Stimulated activated naive CD8-positive, alpha-beta T cell treated with anti-CD3 and anti-CD28 coated beads, Interleukin-15, Interleukin-2, amounts not matched to agents 100 ng/mL and 50 ng/mL, for 24 hours (primary cell): ENCODE results near the gene DTX1.

Source experiments
- H3K27ac Mint-ChIP-seq: one replicate; pipeline ENCODE4 v1.8.0; 2021; ENCODE audit warnings: mild to moderate bottlenecking, mixed read lengths
- H3K27me3 Mint-ChIP-seq: one replicate; pipeline ENCODE4 v1.8.0; 2021; ENCODE audit warnings: mixed read lengths
- H3K36me3 Mint-ChIP-seq: one replicate; pipeline ENCODE4 v1.8.0; 2021; ENCODE audit warnings: low read depth, mixed read lengths
- H3K4me1 Mint-ChIP-seq: one replicate; pipeline ENCODE4 v1.8.0; 2021; ENCODE audit warnings: low read depth, mixed read lengths
- H3K4me3 Mint-ChIP-seq: one replicate; pipeline ENCODE4 v1.8.0; 2021; ENCODE audit warnings: mild to moderate bottlenecking, mixed read lengths
- H3K9me3 Mint-ChIP-seq: one replicate; pipeline ENCODE4 v1.8.0; 2021; ENCODE audit warnings: mixed read lengths

Gene DTX1

GRCh38 chr12:113120670-113121370, 64.3 kb downstream of the DTX1 start:
- H3K4me3 Mint-ChIP-seq: no peak overlapping the region

GRCh38 chr12:113127791-113128199, 71.3 kb downstream of the DTX1 start:
- Mint-ChIP-seq H3K27me3 (no peaks in the 10 kb centered on the region), H3K27ac (no peak overlapping the region), H3K36me3 (no peaks in the 10 kb centered on the region), H3K9me3 (peaks cover 6% of the 10 kb centered on the region), H3K4me1 (peaks cover 6% of the 10 kb centered on the region), H3K4me3 (no peak overlapping the region)

More at GRCh38 chr12:113120670-113121370, 64.3 kb downstream of the DTX1 start:
- no peaks in the 10 kb centered on the region for H3K27me3 Mint-ChIP-seq
- H3K4me1 Mint-ChIP-seq: no peaks in the 10 kb centered on the region
- peaks cover 6% of the 10 kb centered on the region for H3K9me3 Mint-ChIP-seq
- H3K27ac Mint-ChIP-seq: no peak overlapping the region
- H3K36me3 Mint-ChIP-seq: no peaks in the 10 kb centered on the region

DNA sequence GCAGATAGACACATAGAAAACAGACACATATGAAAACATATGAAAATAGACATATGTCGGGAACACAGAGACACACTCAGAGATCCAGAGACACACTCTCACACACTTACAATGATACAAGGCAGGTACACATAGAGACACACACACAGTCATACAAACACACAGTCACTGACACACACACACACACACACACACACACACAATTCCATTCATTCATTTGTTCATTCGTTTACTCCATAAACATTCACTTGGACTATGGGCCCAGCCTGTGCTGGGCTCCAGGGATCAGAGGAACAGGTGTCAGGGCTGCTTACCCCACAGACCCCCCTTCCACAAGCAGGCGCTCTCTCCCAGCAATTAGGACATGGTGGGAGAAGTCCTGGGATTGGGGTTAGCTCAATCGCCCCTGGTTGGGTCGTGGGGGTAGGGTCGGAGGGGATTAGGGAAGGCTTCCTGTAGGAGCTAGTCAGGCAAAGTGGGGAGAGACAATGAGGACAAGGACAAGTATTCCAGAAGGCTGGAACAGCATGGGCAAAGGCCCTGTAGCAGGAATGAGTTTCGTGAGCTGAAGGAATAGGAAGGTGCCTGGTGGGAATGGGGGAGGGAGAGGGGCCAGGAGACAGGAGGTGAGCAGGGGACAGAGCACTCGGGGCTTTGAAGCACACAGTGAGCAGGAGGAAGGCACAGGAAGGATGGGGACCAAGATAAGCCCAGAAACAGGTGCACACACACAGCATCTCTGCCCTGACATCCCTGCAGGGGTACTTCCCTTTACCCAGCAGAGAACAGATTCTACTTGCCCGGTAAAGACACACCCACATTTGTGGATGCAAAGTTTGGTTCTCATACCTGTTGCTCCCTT, 72.5 kb downstream of the DTX1 start:
- peaks cover 6% of the 10 kb centered on the region for H3K4me1 Mint-ChIP-seq
- no peak overlapping the region for H3K27ac Mint-ChIP-seq
- no peak overlapping the region for H3K4me3 Mint-ChIP-seq

DNA sequence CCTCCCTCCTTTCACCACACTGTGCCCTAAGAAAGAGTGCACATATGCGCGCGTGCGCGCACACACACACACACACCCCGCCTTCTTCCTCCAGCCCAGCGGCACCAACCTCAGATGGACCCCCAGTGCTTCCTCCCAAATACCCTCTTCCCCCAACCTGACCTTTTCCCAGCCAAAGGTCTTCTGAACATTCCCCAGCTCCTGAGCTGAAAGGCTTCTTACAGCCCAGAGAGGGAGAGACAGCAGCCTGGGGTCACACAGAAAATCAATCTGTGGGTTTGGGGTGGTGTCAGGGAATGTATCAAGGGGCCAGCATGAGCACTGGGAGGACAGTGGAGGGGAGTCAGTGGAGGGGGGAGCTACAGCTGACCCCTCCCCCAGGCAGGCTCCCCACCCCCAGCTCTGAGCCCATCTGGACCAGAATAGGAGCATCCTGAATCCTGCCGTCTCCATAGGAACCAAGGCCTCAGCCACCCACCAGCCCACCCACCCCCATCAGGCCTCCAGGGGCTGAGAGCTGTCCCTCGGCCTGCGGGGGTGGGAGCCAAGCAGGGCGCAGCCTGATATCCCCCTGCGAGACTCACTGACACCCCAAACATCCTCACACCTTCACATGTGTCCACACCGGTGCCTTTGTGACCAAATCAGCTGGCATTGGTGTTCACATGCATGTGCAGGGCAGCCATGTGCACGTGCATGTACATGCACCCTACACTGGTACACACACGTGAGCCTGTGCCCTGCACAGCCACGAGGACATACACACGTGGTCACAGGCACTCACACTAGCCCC, 73.3 kb downstream of the DTX1 start:
- Mint-ChIP-seq H3K4me3 (no peak overlapping the region), H3K36me3 (no peaks in the 10 kb centered on the region), H3K27ac (no peak overlapping the region), H3K27me3 (no peaks in the 10 kb centered on the region), H3K9me3 (no peaks in the 10 kb centered on the region), H3K4me1 (peaks cover 6% of the 10 kb centered on the region)

More for the DNA sequence above, 72.5 kb downstream of the DTX1 start:
- Mint-ChIP-seq H3K36me3 (no peaks in the 10 kb centered on the region), H3K27me3 (no peaks in the 10 kb centered on the region), H3K9me3 (no peaks in the 10 kb centered on the region)

GRCh38 chr12:113130457-113131135, 74.1 kb downstream of the DTX1 start:
- Mint-ChIP-seq H3K36me3 (no peaks in the 10 kb centered on the region), H3K4me3 (no peak overlapping the region), H3K4me1 (peaks cover 10% of the 10 kb centered on the region), H3K9me3 (no peaks in the 10 kb centered on the region), H3K27me3 (no peaks in the 10 kb centered on the region), H3K27ac (no peak overlapping the region)

DNA sequence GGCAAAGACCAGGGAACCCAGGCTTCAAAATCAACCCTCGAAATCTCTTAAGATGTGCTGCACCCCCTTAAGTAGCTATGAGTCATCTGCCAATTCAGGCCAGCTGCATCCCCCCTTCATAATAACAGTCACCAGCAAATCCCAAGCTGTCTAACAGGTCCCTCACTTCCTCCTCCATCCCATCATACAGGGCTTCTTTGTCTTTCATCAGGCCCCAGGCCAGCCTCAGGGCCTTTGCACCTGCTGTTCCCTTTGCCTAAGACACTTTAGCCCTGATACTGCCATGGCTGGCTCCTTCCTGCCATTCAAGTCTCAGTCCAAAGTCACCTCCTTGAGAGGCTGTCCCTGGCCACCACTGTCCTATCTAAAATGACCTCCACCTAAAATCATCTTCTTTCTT, 75.0 kb downstream of the DTX1 start:
- H3K4me1 Mint-ChIP-seq: peaks cover 19% of the 10 kb centered on the region
- no peaks in the 10 kb centered on the region for H3K9me3 Mint-ChIP-seq
- H3K27me3 Mint-ChIP-seq: peaks cover 1% of the 10 kb centered on the region
- no peak overlapping the region for H3K27ac Mint-ChIP-seq
- H3K4me3 Mint-ChIP-seq: no peak overlapping the region
- no peaks in the 10 kb centered on the region for H3K36me3 Mint-ChIP-seq

- Mint-ChIP-seq H3K9me3 (no peaks in the 10 kb centered on the region), H3K27ac (no peak overlapping the region), H3K36me3 (no peaks in the 10 kb centered on the region), H3K27me3 (peaks cover 6% of the 10 kb centered on the region), H3K4me3 (no peak overlapping the region), H3K4me1 (peaks cover 23% of the 10 kb centered on the region)
Measured at GRCh38 chr12:113133036-113133435, 76.5 kb downstream of the DTX1 start.

DNA sequence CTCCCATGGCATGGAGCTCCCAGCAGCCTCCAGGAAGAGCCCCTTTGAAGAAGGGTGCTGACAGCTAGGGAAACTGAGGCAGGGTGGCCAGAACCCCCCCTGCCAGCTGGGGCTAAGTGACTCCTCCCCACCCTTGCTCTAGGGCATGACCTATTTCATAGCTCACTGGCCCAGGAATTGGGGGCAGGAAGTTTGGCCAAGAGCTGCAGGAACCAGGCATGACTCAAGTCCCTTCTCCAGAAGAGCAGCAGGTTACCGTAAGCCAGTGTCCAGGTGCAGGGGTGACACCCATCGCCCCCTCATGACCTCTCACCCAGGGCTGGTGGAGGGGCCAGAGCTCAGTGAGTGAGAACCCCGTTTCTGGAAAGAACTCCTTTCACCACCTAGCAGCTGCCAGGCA, 77.1 kb downstream of the DTX1 start:
- no peaks in the 10 kb centered on the region for H3K9me3 Mint-ChIP-seq
- no peaks in the 10 kb centered on the region for H3K36me3 Mint-ChIP-seq
- H3K4me3 Mint-ChIP-seq: no peak overlapping the region
- H3K4me1 Mint-ChIP-seq: peaks cover 23% of the 10 kb centered on the region
- peaks cover 6% of the 10 kb centered on the region for H3K27me3 Mint-ChIP-seq
- no peak overlapping the region for H3K27ac Mint-ChIP-seq

- Mint-ChIP-seq H3K4me3 (no peak overlapping the region), H3K9me3 (no peaks in the 10 kb centered on the region), H3K27me3 (peaks cover 6% of the 10 kb centered on the region), H3K36me3 (no peaks in the 10 kb centered on the region), H3K4me1 (peaks cover 23% of the 10 kb centered on the region), H3K27ac (no peak overlapping the region)
Measured at GRCh38 chr12:113134071-113134470, 77.5 kb downstream of the DTX1 start.

- Mint-ChIP-seq H3K36me3 (no peaks in the 10 kb centered on the region), H3K9me3 (no peaks in the 10 kb centered on the region), H3K27ac (no peak overlapping the region), H3K27me3 (peaks cover 6% of the 10 kb centered on the region), H3K4me3 (peak overlapping the region; percentile 75), H3K4me1 (peaks cover 20% of the 10 kb centered on the region)
Measured at GRCh38 chr12:113134521-113134951, 78.0 kb downstream of the DTX1 start.

DNA sequence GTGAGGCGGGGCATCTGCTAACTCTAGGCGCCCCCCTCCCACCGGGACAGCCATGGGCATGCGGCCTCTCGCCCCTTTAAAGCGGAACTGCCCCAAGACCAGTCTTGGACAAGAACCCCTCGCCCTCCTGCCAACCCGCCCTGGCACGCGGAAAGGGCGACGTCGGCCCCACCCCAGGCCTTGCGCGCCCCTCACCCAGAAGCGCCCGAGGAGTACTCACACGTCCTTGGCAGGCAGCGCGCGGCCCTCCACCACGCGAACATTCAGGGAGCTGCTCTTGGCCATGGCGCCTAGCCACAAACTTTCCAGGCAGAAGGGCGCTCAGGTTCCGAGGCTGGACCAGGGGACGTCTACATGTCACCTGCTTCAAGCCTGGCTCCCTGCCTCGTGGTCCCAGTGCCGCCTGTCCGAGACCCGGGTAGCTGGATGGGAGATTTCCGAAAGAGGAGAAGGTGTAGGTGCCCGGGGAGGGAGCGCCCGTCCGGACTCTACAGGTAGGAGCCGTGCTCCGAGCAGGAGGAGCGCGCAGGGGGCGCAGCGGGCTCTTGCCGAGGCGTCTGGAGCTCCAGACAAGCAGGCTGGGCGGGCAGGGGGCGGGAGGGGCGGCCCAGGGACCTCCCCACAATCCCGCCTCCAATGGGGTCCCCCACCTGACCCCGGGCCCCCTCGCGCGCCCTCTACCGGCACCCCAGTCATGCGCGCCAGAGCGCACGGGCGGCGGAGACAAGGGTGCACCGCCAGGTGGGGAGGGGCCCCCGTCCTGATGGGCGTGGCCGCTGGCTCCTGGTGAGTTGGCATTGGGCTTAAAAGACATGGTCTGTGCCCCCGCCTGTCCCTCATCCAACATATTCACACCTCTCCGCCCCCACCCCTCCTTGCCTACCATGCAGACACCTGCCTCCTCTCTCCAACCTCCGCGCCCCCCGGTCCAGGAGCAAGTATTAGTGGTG, 78.9 kb downstream of the DTX1 start, which contains the start of gene RASAL1:
RASAL1 (minus strand) TSS at position 584 of the 950 bp plus-strand sequence; CDS start at position 285, 299 bp downstream.
- Mint-ChIP-seq H3K36me3 (no peaks in the 10 kb centered on the region), H3K27ac (peak within 1 kb of the TSS; percentile 90), H3K27me3 (peaks cover 6% of the 10 kb centered on the region), H3K9me3 (no peaks in the 10 kb centered on the region), H3K4me1 (peaks cover 17% of the 10 kb centered on the region), H3K4me3 (peak within 1 kb of the TSS; percentile 83)

GRCh38 chr12:113136128-113136989, 79.8 kb downstream of the DTX1 start:
- H3K9me3 Mint-ChIP-seq: no peaks in the 10 kb centered on the region
- H3K27ac Mint-ChIP-seq: peak overlapping the region; percentile 90
- peaks cover 17% of the 10 kb centered on the region for H3K4me1 Mint-ChIP-seq
- peak overlapping the region; percentile 83 for H3K4me3 Mint-ChIP-seq
- H3K27me3 Mint-ChIP-seq: peaks cover 6% of the 10 kb centered on the region
- no peaks in the 10 kb centered on the region for H3K36me3 Mint-ChIP-seq
